Measurements from ENCODE around the gene C1QTNF8.

Gene C1QTNF8

DNA sequence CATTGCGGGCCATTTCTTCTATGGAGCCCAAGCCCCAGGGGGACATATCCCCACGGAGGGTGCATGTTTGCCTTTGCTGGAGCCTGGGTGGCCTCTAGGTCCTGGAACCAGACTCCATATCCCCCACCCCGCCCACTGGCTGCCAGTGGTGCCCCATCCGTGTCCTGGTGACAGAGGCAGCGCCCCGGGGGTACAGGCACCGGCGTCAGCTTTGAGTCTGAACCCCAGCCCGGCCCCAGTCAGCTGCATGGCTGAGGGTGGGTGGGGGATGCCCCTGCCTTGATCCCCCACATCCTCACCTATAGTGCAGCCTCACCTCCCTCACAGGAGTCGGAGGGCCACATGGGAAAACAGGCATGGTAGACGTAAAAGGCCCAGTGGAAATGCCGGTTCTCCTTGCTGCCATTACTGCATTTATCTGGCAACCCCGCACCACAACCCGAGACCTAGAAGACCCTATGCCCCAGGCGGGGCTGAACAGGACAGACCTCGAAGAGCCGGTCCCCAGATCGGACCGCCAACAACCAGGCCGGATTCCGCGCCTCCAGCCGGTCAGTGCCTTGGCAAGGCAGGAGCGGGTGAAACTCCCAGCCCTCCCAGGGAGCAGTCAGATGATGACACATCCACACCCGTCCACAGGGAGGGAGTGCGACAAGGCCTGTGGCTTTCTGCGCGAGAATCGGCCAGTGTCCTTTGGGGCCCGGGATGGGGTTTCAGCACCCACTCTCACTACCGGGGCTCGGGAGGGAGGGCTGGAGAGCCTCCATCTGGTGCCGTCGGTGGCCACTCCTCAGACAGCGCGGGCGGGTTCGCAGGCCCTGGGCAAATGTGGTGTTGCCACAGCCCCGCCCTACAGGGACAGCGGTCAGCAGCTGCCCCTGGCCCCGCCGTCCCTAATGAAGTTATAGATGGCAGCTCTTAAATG lies 35.4 kb downstream of the C1QTNF8 start:
- no peak overlapping the region for H3K4me3 ChIP-seq (ENCODE audit: low read depth, low read length)
- no peak for DNase-seq (ENCODE audit: low read depth)
- TF ChIP-seq, protein P1, sequence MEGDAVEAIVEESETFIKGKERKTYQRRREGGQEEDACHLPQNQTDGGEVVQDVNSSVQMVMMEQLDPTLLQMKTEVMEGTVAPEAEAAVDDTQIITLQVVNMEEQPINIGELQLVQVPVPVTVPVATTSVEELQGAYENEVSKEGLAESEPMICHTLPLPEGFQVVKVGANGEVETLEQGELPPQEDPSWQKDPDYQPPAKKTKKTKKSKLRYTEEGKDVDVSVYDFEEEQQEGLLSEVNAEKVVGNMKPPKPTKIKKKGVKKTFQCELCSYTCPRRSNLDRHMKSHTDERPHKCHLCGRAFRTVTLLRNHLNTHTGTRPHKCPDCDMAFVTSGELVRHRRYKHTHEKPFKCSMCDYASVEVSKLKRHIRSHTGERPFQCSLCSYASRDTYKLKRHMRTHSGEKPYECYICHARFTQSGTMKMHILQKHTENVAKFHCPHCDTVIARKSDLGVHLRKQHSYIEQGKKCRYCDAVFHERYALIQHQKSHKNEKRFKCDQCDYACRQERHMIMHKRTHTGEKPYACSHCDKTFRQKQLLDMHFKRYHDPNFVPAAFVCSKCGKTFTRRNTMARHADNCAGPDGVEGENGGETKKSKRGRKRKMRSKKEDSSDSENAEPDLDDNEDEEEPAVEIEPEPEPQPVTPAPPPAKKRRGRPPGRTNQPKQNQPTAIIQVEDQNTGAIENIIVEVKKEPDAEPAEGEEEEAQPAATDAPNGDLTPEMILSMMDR (IDR thresholded peaks at IDR 0.05; ENCODE audit: low read depth, low read length, missing control alignments) = no peak

DNA sequence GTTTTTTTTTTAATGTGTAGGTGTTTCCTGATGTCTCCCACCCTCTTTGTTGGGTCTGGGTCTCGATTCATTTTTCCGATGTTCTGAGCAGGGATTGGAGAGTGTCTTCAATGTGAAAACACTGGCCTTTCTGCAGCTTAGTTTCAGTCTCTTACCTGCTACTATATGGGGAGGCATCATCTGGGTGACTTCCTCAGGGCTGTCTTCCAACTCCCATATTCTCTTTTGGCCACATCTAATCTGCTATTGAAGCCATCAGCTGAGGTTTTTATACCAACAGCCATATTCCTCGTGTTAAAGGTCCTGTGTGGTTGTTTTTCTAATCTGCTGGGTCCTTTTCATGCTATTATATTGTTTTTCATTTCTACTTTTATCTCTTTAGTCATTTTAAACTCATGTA lies 36.7 kb downstream of the C1QTNF8 start:
- H3K4me3 ChIP-seq (ENCODE audit: low read depth, low read length) = no peak overlapping the region
- TF ChIP-seq, protein P1 (IDR thresholded peaks at IDR 0.05; ENCODE audit: low read depth, low read length, missing control alignments) = no peak
- DNase-seq (ENCODE audit: low read depth) = no peak

DNA sequence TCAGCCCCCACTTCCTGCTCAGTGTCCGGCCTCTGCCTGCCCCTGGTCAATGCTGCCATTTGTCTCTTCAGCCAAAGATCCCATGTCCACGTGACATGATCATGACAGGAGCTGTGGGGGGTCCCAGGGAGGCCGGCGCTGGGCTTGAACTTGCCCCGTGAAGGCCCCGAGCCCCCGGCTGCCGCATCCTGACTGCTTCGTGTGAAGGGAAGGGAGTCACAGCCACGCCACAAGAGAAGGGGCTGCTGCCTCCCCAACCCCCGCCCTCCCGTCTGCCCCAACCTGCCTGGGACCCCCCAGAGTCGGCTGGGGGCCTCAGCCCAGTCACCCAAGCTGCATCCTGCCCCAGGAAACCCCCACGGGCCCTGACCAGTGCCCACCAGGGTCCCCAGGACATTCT lies 37.8 kb downstream of the C1QTNF8 start:
- DNase-seq (ENCODE audit: low read depth) = no peak
- TF ChIP-seq, protein P1 (IDR thresholded peaks at IDR 0.05; ENCODE audit: low read depth, low read length, missing control alignments) = no peak
- H3K4me3 ChIP-seq (ENCODE audit: low read depth, low read length) = no peak overlapping the region

DNA sequence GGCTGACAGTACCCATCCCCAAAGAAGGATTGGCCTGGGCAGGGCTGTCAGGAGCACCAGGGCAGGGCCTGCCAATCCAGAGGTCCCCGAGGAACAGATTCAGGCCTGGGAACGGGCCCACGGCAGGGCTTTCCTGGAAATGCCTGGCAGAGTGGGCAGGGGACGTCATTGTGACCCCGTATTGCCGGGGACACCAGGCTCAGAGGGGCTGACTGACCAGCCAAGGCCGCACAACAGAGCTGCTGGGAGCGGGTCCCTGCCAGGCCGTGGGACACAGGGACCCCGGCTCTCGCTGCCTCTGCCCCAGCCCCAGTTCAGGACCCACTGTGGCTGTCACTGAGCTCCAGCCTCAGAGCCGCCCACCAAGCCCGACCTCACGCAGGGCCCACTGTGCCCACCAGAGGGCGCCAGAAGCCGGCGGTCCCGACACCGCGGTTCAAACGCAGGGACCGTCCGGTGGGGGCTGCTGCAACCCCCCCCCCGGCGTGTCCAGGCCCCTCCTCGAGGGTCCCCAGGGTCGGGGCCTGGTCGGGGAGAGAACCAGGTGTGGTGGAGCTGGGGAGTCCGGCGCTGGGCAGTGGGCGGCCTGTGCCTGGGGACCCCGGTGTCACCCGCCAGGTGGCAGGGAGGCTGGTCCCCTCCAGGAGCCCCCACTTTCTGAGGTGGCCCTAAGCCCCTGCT lies 38.7 kb downstream of the C1QTNF8 start:
- DNase-seq (ENCODE audit: low read depth) = no peak
- TF ChIP-seq, protein P1 (IDR thresholded peaks at IDR 0.05; ENCODE audit: low read depth, low read length, missing control alignments) = peak; percentile 75
- no peak overlapping the region for H3K4me3 ChIP-seq (ENCODE audit: low read depth, low read length)

DNA sequence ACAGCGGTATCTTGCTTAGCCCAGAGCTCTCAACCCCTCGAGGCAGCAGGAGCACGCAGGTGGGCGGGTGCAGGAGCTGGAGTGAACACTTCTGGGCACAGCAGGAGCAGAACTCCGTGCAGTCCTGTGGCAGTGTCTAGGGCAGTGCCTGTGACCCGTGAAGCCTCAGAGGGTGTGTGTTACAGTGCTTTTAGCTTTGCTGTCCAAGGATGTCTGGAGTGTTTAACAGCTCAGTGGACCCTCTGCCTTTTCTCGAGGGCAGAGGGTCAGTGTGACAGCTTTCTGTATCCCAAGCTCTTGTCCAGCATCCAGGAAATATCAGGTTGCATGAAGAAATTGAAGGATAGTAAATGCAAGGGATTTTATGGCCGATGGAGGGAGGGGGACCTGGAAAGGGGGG lies 39.8 kb downstream of the C1QTNF8 start:
- TF ChIP-seq, protein P1 (IDR thresholded peaks at IDR 0.05; ENCODE audit: low read depth, low read length, missing control alignments) = no peak
- no peak for DNase-seq (ENCODE audit: low read depth)
- H3K4me3 ChIP-seq (ENCODE audit: low read depth, low read length) = no peak overlapping the region

DNA sequence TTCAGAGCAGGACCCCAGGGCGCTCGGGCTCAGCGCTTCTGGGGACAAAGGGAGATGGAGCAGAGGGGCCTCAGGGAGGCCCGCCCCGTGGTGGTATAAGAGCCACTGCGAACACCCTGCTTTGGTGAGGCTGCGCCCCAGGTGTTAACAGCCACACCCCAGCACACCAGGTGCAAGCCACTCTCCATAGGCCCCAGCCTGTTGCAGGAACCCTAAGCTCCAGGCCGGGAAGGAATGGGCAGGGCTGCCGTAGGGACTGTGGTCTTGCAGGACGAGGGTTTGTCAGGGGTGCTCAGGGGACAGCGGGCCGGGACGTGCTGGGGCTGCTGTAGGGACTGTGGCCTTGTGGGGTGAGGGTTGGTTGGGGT lies 40.5 kb downstream of the C1QTNF8 start:
- no peak overlapping the region for H3K4me3 ChIP-seq (ENCODE audit: low read depth, low read length)
- TF ChIP-seq, protein P1 (IDR thresholded peaks at IDR 0.05; ENCODE audit: low read depth, low read length, missing control alignments) = no peak
- no peak for DNase-seq (ENCODE audit: low read depth)

All from GM12864 (cell line).